ENCODE data around the gene UBN1.

Gene UBN1

DNA sequence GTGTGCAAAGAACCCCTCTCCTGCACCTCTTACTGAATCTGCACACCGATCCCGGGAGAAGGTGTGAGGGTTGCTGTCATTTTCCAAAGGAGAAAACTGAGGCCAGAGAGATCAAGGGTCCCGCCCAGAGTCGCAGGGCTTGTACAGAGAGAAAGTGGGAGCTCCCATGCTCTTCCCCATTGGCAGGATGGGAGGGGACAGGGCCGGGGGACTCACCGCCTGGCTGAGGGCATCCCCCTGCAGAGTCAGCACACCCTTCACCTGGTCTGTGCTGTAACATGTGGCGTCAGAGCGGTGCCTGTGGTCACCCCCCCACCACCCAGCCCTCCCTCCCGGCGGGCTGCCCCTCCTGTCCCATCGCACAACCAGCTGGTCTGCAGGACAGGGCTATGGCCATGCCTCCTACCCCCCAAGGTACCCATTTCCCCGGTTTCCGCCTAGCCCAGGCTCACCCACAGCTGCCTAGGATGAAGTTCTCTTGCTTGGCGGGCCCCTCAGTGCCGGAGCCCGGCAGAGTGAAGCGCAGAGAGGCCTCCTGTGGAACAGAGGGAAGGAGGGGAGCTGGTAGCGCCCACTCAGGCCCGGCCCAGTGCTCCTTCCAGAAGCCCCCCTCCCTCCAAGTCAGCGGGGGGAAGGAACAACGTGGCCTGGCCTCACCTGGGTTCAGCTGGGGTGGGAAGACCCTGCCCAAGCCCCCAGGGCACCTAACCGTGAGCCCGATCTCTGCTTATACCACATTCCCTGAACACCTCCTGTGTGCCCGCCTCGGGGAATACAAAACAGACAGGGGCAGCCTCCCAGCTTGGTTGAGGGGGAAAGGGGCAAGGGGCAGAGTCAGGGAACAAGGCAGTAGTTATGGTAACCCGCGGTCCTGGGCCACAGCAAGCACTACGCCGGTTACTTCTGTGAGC, 46.0 kb upstream of the UBN1 start:
- H3K4me3 ChIP-seq (ENCODE audit: low read depth, low read length): peak overlapping the region; percentile 52
- DNase-seq (ENCODE audit: low read depth): no peak
- TF ChIP-seq, protein P1, sequence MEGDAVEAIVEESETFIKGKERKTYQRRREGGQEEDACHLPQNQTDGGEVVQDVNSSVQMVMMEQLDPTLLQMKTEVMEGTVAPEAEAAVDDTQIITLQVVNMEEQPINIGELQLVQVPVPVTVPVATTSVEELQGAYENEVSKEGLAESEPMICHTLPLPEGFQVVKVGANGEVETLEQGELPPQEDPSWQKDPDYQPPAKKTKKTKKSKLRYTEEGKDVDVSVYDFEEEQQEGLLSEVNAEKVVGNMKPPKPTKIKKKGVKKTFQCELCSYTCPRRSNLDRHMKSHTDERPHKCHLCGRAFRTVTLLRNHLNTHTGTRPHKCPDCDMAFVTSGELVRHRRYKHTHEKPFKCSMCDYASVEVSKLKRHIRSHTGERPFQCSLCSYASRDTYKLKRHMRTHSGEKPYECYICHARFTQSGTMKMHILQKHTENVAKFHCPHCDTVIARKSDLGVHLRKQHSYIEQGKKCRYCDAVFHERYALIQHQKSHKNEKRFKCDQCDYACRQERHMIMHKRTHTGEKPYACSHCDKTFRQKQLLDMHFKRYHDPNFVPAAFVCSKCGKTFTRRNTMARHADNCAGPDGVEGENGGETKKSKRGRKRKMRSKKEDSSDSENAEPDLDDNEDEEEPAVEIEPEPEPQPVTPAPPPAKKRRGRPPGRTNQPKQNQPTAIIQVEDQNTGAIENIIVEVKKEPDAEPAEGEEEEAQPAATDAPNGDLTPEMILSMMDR (IDR thresholded peaks at IDR 0.05; ENCODE audit: insufficient read depth, low read depth, low read length, missing control alignments): no peak

DNA sequence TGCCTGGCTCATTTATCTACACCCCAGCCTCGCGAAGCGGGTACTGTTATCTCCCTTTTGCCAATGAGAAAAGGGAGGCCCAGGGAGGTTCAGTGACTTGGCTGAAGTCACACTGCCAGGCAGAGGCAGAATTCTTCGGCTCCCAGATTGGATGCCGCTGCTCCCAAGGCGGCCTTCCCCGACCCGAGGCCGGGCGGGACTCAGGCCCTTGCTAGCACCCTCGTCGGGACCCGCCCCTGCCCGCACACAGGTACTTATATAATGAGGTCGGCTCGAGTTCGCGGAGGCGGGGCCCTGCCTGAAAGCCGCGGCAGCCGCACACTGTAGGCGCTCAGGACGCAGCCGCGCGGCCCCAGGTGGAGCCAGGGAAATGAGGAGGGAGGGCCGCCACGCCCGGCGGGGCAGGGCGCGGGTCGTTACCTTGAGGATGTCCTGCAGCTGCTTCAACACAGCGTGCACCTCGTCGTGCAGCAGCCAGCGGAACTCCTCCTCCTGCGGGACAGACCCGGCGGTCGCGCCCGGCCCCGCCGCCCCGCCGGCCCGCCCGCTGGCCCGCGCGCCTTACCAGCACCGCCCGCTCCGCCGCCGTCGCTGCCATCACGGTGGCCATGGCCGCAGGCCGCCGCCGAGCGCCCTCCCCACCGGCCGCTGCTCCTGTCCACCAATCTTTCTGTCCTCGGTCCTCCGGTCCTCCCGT, 45.2 kb upstream of the UBN1 start, which contains the start of gene ROGDI:
Gene ROGDI (minus strand): TSS at position 672 of the 697 bp plus-strand sequence. CDS start 62 bp downstream, at position 610.
- DNase-seq (ENCODE audit: low read depth): peak; percentile 92

DNA sequence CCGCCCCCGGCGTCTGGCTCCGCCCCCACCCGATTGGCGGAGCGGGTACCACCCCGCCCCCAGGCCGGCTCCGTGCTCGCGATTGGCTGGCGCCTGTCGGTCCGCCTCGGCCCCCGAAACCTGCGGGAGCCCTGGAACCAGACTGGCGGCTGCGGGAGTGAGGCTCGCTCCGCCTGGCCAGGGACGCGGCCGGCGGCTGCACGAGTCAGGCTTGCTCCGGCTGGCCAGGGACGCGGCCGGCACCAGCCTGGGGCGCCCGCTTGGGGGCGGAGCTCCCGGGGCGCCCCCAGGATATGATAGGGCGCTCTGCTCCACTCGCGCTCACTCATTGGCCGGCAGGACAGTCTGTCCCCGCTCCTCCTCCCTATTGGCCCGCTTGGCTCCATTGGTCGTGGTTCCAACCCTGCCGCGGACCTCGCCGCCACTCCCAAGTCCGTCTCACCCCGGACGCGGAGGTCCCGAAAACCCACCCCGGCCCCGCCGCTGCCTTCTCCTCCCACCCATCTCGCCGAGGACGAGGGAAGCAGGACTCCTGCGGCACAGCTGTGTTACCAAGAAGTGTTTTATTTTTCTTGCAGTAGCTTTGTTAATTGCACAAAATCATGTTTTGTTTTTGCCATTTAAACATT, 44.5 kb upstream of the UBN1 start:
- DNase-seq (ENCODE audit: low read depth): peak; percentile 93
- peak overlapping the region; percentile 52 for H3K4me3 ChIP-seq (ENCODE audit: low read depth, low read length)
- TF ChIP-seq, protein P1 (IDR thresholded peaks at IDR 0.05; ENCODE audit: insufficient read depth, low read depth, low read length, missing control alignments): no peak

More for the DNA sequence above, 45.2 kb upstream of the UBN1 start, which contains the start of gene ROGDI:
- TF ChIP-seq, protein P1 (IDR thresholded peaks at IDR 0.05; ENCODE audit: insufficient read depth, low read depth, low read length, missing control alignments): no peak
- peak within 1 kb of the TSS; percentile 52 for H3K4me3 ChIP-seq (ENCODE audit: low read depth, low read length)

DNA sequence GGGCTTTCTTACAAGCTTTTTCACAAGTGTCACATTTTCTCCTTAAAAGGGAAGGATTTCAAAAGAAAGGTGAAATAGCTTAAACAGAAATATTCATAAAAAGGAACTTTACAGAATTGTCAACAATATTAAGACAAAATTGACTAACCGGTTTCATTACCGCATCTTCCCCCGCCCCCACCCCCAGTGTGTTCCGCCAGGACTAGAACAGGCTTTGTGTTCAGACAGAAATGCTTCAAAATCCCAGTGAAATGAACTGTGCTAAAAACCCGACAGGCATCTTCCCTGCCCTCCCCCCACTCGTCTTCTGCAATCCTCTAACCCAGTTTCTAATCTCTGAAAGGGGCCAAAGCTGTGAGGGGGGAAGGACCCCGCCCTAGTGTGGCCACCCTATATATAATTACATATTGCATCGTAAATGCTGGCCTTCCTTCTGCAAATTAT, 43.9 kb upstream of the UBN1 start:
- TF ChIP-seq, protein P1 (IDR thresholded peaks at IDR 0.05; ENCODE audit: insufficient read depth, low read depth, low read length, missing control alignments): no peak
- peak overlapping the region; percentile 52 for H3K4me3 ChIP-seq (ENCODE audit: low read depth, low read length)
- DNase-seq (ENCODE audit: low read depth): no peak

DNA sequence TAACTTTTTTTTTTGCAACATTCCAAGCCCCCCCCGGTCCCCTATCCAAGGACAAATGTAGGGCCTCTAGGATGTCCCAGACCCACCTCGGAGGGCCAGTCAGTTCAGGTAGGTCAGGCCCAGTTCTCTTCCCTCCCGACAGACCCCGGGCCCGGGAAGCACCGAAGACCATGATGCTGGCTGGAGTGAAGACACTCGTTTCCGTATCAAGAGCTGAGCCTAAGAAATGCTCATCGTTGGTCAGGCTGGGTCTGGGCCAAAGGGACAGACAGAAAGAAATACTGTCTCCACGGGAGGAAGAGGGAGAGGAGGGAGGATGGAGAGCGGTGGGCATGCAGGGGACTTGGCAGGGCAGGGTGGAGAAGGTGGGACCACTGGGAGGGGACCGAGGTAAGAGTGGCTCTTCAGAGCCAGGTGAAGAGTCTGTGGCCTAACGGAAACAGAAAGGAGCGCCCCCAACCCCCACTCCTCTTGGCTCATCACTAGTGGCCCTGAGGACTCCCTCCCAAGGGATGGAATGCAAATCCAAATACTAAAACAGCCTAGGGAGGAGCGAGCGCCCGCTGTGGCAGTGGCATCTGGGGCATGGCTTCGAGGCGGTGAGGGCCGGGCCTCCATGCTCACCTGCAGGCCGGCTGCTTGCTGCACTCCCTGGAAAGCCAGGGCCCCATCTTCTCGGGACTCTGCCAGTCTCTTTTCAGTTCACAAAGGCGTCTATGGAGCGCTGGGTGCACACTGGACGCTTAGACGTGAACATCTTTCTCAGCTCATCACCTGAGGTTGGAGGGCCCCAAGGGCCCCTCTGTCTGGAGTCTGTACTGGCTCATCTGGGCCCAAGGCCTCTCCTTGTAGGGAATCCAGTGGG, 43.2 kb upstream of the UBN1 start:
- no peak for DNase-seq (ENCODE audit: low read depth)
- TF ChIP-seq, protein P1 (IDR thresholded peaks at IDR 0.05; ENCODE audit: insufficient read depth, low read depth, low read length, missing control alignments): no peak
- no peak overlapping the region for H3K4me3 ChIP-seq (ENCODE audit: low read depth, low read length)

DNA sequence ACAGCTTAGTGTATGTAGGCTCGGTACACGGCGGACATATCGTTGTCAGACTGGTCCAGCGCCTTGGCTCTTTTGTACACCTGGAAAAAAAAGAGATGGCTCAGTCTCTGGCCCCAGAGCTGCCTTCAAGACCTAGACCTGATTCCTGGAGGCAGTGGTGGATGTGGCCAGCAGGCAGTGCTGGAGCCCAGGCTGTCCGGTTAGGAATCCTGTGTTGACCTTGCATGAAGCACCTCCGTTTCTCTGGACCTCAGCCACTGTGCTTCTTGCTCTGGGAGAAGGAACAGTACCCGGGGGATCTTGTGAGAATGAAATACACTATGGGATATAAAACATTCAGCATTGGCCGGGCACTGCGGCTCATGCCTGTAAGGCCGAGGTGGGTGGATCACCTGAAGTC, 42.0 kb upstream of the UBN1 start:
- DNase-seq (ENCODE audit: low read depth): no peak
- no peak overlapping the region for H3K4me3 ChIP-seq (ENCODE audit: low read depth, low read length)
- TF ChIP-seq, protein P1 (IDR thresholded peaks at IDR 0.05; ENCODE audit: insufficient read depth, low read depth, low read length, missing control alignments): no peak

All from GM12865 (cell line).